A673 (cell line): Measurements from ENCODE around the gene ATP2A3.

Experiments
- CTCF ChIP-seq: fragments of 300-800, 200-600 bp; sonication (generic); conservative IDR thresholded peaks from 2 replicates; pipeline ENCODE4 v1.5.1; 2017; ENCODE audit warnings: low read depth, mild to moderate bottlenecking, antibody characterized with exemption, low read length, moderate library complexity, mixed read lengths
- EZH2 ChIP-seq: fragments of 200-600 bp; sonication (generic); IDR thresholded peaks from 2 replicates; pipeline ENCODE4 v1.6.1; 2017; ENCODE audit warnings: borderline replicate concordance, low read depth, mild to moderate bottlenecking, mixed read lengths, antibody characterized with exemption, low read length; ENCODE audit not compliant: poor library complexity, severe bottlenecking

GRCh38 chr17:3985846-3986245 lies 21.6 kb upstream of the ATP2A3 start:
- TF ChIP-seq CTCF: no peak
- no peak for TF ChIP-seq EZH2
